Activated CD4-positive, alpha-beta T cell treated with anti-CD3 and anti-CD28 coated beads for 4 hours (primary cell): ENCODE data around the gene MIF4GD.
"Not testable (repeated sequence)": the region's sequence is repeated elsewhere in the genome, so short reads cannot be mapped to it uniquely, and the experiment has no call there.

ENCODE experiments used
- DNase-seq, 2 donors: peaks; one replicate each; pipeline ENCODE4 v3.0.0-alpha.2; 2020

MIF4GD gene

GRCh38 chr17:75257228-75257627 lies 13.8 kb downstream of the MIF4GD start:
- DNase-seq: not testable (repeated sequence)

DNA sequence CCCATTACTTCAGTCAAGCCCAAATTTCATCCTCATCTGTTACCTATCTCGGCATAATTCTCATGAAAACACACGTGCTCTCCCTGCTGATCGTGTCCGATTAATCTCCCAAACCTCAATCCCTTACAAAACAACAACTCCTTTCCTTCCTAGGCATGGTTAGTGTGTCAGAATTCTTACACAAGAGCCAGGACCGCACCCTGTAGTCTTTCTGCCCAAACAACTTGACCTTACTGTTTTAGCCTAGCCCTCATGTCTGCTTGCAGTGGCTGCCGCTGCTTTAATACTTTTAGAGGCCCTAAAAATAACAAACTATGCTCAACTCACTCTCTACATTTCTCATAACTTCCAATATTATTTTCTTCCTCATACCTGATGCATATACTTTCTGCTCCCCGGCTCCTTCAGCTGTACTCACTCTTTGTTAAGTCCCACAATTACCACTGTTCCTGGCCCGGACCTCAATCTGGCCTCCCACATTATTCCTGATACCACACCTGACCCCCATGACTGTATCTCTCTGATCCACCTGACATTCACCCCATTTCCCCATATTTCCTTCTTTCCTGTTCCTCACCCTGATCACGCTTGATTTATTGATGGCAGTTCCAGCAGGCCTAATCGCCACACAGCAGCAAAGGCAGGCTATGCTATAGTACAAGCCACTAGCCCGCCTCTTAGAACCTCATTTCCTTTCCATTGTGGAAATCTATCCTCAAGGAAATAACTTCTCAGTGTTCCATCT lies 14.9 kb downstream of the MIF4GD start:
- not testable (repeated sequence) for DNase-seq

- DNase-seq: no peak
Observed at GRCh38 chr17:75252039-75252816, 18.8 kb downstream of the MIF4GD start.

GRCh38 chr17:75250009-75250471 lies 21.0 kb downstream of the MIF4GD start:
- DNase-seq: peak; percentile 88 to 91

DNA sequence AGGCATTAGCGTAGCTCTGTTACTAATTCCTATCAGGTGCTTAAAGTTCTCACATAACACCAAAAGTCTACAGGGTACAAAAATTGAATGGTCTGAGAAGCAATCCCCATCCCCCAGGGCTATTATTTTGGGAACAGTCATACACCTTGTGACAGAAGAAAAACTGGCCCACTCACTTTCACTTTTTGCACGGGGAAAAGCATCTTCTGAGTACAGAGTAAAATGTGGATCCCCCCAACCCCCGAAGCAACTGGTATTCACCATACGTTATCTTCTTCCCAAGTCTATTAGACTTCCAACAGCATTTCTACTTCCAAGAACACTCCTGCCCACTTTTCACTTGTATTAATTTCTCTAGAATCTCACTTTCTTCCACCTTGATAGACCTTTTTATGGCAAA lies 21.5 kb downstream of the MIF4GD start:
- peak in 1 of 2 donors; percentile 18 for DNase-seq

GRCh38 chr17:75246404-75246803 lies 24.6 kb downstream of the MIF4GD start:
- no peak for DNase-seq

DNA sequence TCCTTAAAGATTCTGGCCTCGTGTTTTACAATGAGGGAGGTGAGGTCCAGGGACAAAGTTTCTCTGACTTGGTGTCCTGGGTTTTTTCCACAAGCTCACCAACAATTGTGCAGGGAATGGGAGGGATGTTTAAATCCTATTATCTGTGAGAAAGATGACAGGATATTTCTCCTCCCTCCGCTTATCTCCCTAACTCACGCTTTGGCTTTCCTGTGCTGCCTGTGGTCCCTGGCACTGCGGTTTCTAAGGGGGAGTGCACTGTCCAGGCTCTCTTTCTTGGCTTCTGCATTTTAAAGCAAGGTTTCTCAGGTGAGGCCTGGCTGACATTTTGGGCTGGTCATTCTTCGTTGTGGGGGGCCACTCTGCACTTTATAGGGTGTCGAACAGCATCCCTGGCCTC lies 26.0 kb downstream of the MIF4GD start:
- no peak for DNase-seq

DNA sequence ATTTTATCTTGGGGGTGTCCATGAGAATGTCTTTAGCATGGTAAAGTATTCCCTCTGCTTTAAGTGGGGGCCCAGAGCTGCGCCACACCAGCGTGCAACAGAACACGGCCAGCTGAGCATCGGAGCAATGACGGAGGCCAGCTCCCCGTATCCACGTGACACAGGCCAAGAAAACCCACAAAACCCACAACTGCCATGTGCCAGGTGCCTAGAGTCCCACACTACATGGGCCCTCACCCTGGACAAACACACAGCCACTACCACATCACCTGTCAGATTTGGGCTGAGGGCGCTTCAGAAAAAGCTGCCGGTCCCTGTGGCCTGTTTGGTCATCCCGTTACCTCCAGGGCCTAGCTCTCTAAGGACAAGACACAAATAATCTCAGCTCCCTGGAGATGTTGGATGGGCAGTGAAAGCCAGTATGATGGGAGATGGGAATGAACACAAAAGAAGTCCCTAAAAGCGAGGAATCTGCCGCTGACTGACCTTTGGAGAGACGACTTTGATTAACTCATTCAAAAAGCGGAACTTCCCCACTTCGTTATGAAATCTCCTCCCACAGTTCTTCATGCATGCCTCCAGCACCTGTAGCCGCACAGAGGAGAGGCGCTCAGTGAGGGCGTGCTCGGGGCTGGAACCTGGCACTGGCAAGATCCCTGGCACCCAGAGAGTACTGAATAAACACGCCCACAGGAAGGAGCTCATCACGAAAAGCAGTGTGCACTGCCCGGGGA lies 26.7 kb downstream of the MIF4GD start:
- DNase-seq: no peak

GRCh38 chr17:75242461-75243042 lies 28.5 kb downstream of the MIF4GD start:
- peak; percentile 22 to 40 for DNase-seq

- DNase-seq: no peak
Observed at GRCh38 chr17:75241996-75242460, 29.0 kb downstream of the MIF4GD start.

DNA sequence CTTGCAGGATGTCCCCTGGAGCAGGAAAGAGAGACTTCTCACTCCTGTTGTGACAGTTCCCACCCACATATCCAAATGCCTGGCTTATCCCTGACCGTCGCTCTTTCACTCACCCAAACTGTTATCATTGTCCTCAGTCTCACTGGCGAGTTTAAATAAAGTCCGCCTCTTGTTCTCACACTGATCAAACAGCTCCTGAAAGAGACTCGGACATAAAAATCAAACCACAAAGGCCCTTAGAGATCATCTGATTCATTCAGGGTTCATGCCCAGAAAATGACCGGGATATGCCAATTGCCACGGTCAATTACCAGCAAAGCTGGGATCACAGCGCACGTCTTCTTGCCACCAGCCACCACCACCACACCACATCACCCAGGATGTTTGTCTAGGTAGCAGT lies 29.5 kb downstream of the MIF4GD start:
- no peak for DNase-seq

- no peak for DNase-seq
Observed at GRCh38 chr17:75241143-75241430, 29.9 kb downstream of the MIF4GD start.

- peak; percentile 38 to 47 for DNase-seq
Observed at GRCh38 chr17:75240394-75241142, 30.5 kb downstream of the MIF4GD start.

- no peak for DNase-seq
Observed at GRCh38 chr17:75239778-75240393, 31.1 kb downstream of the MIF4GD start.

DNA sequence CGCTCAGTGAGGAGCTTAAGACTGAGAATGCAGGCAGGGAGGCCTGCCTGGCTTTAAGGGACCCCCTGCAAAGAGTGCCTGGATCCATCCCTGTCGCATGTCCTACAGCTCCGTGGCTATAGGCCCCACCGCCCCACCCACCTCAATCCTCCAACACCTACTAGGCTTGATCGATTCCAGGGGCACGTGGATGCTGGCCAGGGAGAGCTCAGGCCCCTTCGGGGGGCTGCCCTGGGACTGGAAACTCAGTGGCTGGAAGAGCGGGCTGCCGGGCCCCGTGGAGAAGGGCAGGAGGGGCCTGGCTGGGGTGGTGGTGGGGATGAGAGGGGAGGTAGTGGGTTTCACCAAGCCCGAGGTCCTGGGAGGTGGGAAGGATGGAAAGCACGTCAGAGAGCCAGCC lies 31.8 kb downstream of the MIF4GD start:
- no peak for DNase-seq

- DNase-seq: peak; percentile 62 to 66
Observed at GRCh38 chr17:75238684-75239191, 32.3 kb downstream of the MIF4GD start.

- DNase-seq: no peak
Observed at GRCh38 chr17:75238020-75238580, 32.9 kb downstream of the MIF4GD start.

- DNase-seq: no peak
Observed at GRCh38 chr17:75237100-75238014, 33.7 kb downstream of the MIF4GD start.

- DNase-seq: no peak
Observed at GRCh38 chr17:75232786-75233185, 38.2 kb downstream of the MIF4GD start.
